ENCODE data around the gene PAPPA2. TPM values are rescaled to one million over a fixed set of nuclear protein-coding genes. Genes with fewer than 3 reads are reported as not detected.

PAPPA2 gene
- total and polyA plus RNA-seq, 10 of the 15 experiments (the other 5 are each of a cell fraction or from before 2014, with no cell fraction given), result under 0.01 to 0.06 (median 0.03) TPM; not detected in 7

- Histone ChIP-seq H3K9ac (ENCODE audit: control insufficient read depth, insufficient read depth, low read length) (no peak overlapping the region), H3K27ac (ENCODE audit: control insufficient read depth, insufficient read depth) (no peak overlapping the region), H3K4me1 (ENCODE audit: control insufficient read depth, insufficient read depth, low read length) (no peaks in the 10 kb centered on the region), H3K4me3 (no peak overlapping the region), H3K4me2 (ENCODE audit: control insufficient read depth, insufficient read depth) (no peak overlapping the region), H2AFZ (ENCODE audit: control insufficient read depth, low read depth, low read length) (no peak overlapping the region), H3K27me3 (replicated peaks in 1 of 2; ENCODE audit: control insufficient read depth in 2 of 2, insufficient read depth in 2 of 2, low read length in 1 of 2) (no peaks in the 10 kb centered on the region), H3K79me2 (ENCODE audit: control insufficient read depth, insufficient read depth, low read length) (no peaks in the 10 kb centered on the region), H3K36me3 (ENCODE audit: control insufficient read depth in 2 of 2, insufficient read depth in 2 of 2, low read length in 1 of 2) (no peaks in the 10 kb centered on the region), H4K20me1 (ENCODE audit: control insufficient read depth, insufficient read depth) (no peaks in the 10 kb centered on the region), H3K9me3 (replicated peaks; ENCODE audit: control insufficient read depth, insufficient read depth, low read length) (no peaks in the 10 kb centered on the region)
- TF ChIP-seq, protein P1, sequence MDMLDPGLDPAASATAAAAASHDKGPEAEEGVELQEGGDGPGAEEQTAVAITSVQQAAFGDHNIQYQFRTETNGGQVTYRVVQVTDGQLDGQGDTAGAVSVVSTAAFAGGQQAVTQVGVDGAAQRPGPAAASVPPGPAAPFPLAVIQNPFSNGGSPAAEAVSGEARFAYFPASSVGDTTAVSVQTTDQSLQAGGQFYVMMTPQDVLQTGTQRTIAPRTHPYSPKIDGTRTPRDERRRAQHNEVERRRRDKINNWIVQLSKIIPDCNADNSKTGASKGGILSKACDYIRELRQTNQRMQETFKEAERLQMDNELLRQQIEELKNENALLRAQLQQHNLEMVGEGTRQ (IDR thresholded peaks at IDR 0.05; ENCODE audit: borderline replicate concordance, low read depth, low read length), result no peak
- no peak for TF ChIP-seq KDM1A (IDR thresholded peaks at IDR 0.05; ENCODE audit: borderline replicate concordance)
- no peak for TF ChIP-seq CBFB (IDR thresholded peaks at IDR 0.05; ENCODE audit: low read depth)
- no peak for TF ChIP-seq STAT1 (conservative IDR thresholded peaks at IDR 0.05)
- TF ChIP-seq, protein P2, sequence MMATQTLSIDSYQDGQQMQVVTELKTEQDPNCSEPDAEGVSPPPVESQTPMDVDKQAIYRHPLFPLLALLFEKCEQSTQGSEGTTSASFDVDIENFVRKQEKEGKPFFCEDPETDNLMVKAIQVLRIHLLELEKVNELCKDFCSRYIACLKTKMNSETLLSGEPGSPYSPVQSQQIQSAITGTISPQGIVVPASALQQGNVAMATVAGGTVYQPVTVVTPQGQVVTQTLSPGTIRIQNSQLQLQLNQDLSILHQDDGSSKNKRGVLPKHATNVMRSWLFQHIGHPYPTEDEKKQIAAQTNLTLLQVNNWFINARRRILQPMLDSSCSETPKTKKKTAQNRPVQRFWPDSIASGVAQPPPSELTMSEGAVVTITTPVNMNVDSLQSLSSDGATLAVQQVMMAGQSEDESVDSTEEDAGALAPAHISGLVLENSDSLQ (IDR thresholded peaks at IDR 0.05), result no peak
- no peak for TF ChIP-seq PML (IDR thresholded peaks at IDR 0.05; ENCODE audit: low read length)
- no peak for TF ChIP-seq POLR2AphosphoS5 (IDR thresholded peaks at IDR 0.05; ENCODE audit: low read length)
- no peak for TF ChIP-seq SMAD1 (IDR thresholded peaks at IDR 0.05; ENCODE audit: low read depth, partially characterized antibody)
- TF ChIP-seq NR2F1 (conservative IDR thresholded peaks at IDR 0.05), result no peak
- TF ChIP-seq TBL1XR1 (IDR thresholded peaks at IDR 0.05; ENCODE audit: low read depth, low read length), result no peak
- TF ChIP-seq SRF (IDR thresholded peaks at IDR 0.05; ENCODE audit: low read depth in 2 of 2, low read length in 2 of 2), result no peak
- TF ChIP-seq NR2C2 (IDR thresholded peaks at IDR 0.05; ENCODE audit: borderline replicate concordance, control insufficient read depth, insufficient read length, low read depth), result no peak
- TF ChIP-seq ESRRA (IDR thresholded peaks at IDR 0.05; ENCODE audit: low read length), result no peak
- no peak for TF ChIP-seq CUX1 (IDR thresholded peaks at IDR 0.05; ENCODE audit: insufficient replicate concordance, low read depth, low read length)
- FAIRE-seq (no peak), ATAC-seq (no peak), DNase-seq (ENCODE audit: low read depth, low spot score) (no peak)
- ChIA-PET CTCF (interaction anchor here (1.0 to 1.1 kb wide), 2 partner anchors 10 to 38 kb away, joined by 3 read pairs; no protein-coding TSS in a partner anchor), POLR2A (no interaction called here), RAD21 (ENCODE audit: unreplicated experiment) (interaction anchor here (0.6 kb wide), 1 partner anchor 343 kb away, joined by 3 read pairs; no protein-coding TSS in a partner anchor), SMC1A (ENCODE audit: uncharacterized antibody, unreplicated experiment) (no interaction called here)
- no TSS peak for BruUV-seq (replicated peaks)
- in situ Hi-C loops (cut with MboI) (no loop called here), intact Hi-C loops (cut with micrococcal nuclease; ENCODE audit: unreplicated experiment) (no loop called here)
- 0% methylated on average over 1 of the region's 1 CpG for WGBS (ENCODE audit: insufficient coverage, insufficient replicate concordance, low lambda C conversion rate, missing lambda C conversion rate)
These were observed 58.2 kb downstream of the PAPPA2 start for GRCh38 chr1:176521211-176521610.
